PC-9 (cell line): ENCODE measurements around the gene AVPR1B.

Experiments used
- EZH2 ChIP-seq: fragments of 200-600 bp; sonication (generic); IDR thresholded peaks from 2 replicates; pipeline ENCODE4 v1.8.0; 2017; ENCODE audit warnings: antibody characterized with exemption, low read depth
- TF ChIP-seq, protein P1 (sequence below): fragments of 200-600 bp; sonication (generic); conservative IDR thresholded peaks from 2 replicates; pipeline ENCODE4 v1.6.1; 2017; ENCODE audit warnings: mixed run types, antibody characterized with exemption, mild to moderate bottlenecking, moderate library complexity

DNA sequence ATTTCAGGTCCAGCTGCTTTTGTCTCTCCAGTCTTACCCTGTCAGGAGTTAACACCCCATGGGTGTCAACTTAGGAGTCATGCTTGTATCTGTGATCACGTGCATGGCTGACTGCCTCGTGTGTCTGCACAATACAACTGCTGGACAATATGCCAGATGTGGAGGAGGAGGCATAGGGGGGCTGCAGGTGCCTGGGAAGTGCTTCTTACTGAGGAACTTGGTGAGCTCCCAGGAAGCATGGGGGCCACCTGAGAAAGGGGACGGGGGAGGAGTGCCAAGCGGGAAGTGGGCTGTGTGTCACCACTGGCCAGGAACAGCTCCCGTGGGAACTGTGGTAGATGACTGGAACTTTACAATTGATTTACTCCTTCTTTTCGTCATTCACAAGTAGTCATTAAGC is 54.7 kb downstream of the AVPR1B start:
- TF ChIP-seq, protein P1, sequence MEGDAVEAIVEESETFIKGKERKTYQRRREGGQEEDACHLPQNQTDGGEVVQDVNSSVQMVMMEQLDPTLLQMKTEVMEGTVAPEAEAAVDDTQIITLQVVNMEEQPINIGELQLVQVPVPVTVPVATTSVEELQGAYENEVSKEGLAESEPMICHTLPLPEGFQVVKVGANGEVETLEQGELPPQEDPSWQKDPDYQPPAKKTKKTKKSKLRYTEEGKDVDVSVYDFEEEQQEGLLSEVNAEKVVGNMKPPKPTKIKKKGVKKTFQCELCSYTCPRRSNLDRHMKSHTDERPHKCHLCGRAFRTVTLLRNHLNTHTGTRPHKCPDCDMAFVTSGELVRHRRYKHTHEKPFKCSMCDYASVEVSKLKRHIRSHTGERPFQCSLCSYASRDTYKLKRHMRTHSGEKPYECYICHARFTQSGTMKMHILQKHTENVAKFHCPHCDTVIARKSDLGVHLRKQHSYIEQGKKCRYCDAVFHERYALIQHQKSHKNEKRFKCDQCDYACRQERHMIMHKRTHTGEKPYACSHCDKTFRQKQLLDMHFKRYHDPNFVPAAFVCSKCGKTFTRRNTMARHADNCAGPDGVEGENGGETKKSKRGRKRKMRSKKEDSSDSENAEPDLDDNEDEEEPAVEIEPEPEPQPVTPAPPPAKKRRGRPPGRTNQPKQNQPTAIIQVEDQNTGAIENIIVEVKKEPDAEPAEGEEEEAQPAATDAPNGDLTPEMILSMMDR, result no peak
- no peak for TF ChIP-seq EZH2
